MM.1S (cell line): ENCODE results near the gene ZNF687.
A peak's percentile ranks its signal among the peaks of the same experiment; 100 is the strongest.

Experiments used
- DNase-seq: peaks from one replicate; pipeline ENCODE4 v3.0.0-alpha.2; 2015
- H2AFZ ChIP-seq: fragments of 300-600 bp; sonication (generic); 2 replicates; pipeline ENCODE4 v1.6.0; 2016; ENCODE audit warnings: antibody characterized with exemption, low read length
- H3F3A ChIP-seq: fragments of 300-600 bp; sonication (generic); 2 replicates; pipeline ENCODE4 v1.6.1; 2016; ENCODE audit warnings: mild to moderate bottlenecking, antibody characterized with exemption, low read length, moderate library complexity, mixed read lengths; ENCODE audit not compliant: insufficient read depth
- H3K27ac ChIP-seq: fragments of 300-600 bp; sonication (generic); 2 replicates; pipeline ENCODE4 v1.5.1; 2016; ENCODE audit warnings: mild to moderate bottlenecking, low read length
- H3K27me3 ChIP-seq: fragments of 300-600 bp; sonication (generic); replicated peaks from 2 replicates; pipeline ENCODE4 v1.6.0; 2016; ENCODE audit warnings: low read length; ENCODE audit not compliant: insufficient read depth
- H3K36me3 ChIP-seq: fragments of 300-600 bp; sonication (generic); replicated peaks from 2 replicates; pipeline ENCODE4 v1.6.1; 2016; ENCODE audit warnings: mild to moderate bottlenecking, low read length, mixed read lengths; ENCODE audit not compliant: insufficient read depth
- H3K4me1 ChIP-seq: fragments of 300-600 bp; sonication (generic); 2 replicates; pipeline ENCODE4 v1.6.1; 2016; ENCODE audit warnings: low read length, mixed read lengths
- H3K4me2 ChIP-seq: fragments of 300-600 bp; sonication (generic); 2 replicates; pipeline ENCODE4 v1.6.0; 2016; ENCODE audit warnings: low read depth, low read length
- H3K4me3 ChIP-seq: fragments of 300-600 bp; sonication (generic); 2 replicates; pipeline ENCODE4 v1.5.1; 2016; ENCODE audit warnings: low read length, mixed read lengths
- H3K79me2 ChIP-seq: fragments of 300-600 bp; sonication (generic); 2 replicates; pipeline ENCODE4 v1.6.1; 2016; ENCODE audit warnings: mixed run types, low read length, mixed read lengths
- H3K9ac ChIP-seq: fragments of 300-600 bp; sonication (generic); 2 replicates; pipeline ENCODE4 v1.6.1; 2016; ENCODE audit warnings: low read length, mixed read lengths
- H3K9me2 ChIP-seq: fragments of 300-600 bp; sonication (generic); replicated peaks from 2 replicates; pipeline ENCODE4 v1.6.1; 2016; ENCODE audit warnings: mild to moderate bottlenecking, low read length, mixed read lengths; ENCODE audit not compliant: insufficient read depth
- H3K9me3 ChIP-seq: fragments of 300-600 bp; sonication (generic); replicated peaks from 2 replicates; pipeline ENCODE4 v1.6.1; 2016; ENCODE audit warnings: mild to moderate bottlenecking, low read length, mixed read lengths; ENCODE audit not compliant: insufficient read depth
- H4K20me1 ChIP-seq: fragments of 300-600 bp; sonication (generic); 2 replicates; pipeline ENCODE4 v1.6.1; 2016; ENCODE audit warnings: mild to moderate bottlenecking, low read length, moderate library complexity, mixed read lengths; ENCODE audit not compliant: insufficient read depth
- CTCF ChIP-seq: fragments of 300-600 bp; sonication (generic); IDR thresholded peaks from 2 replicates; pipeline ENCODE4 v1.5.1; 2016; ENCODE audit warnings: antibody characterized with exemption, low read length, mixed read lengths
- EZH2 ChIP-seq: fragments of 300-600 bp; sonication (generic); optimal IDR thresholded peaks from 2 replicates; pipeline ENCODE3; 2017; ENCODE audit warnings: low read depth, mild to moderate bottlenecking, antibody characterized with exemption, low read length, mixed read lengths
- EZH2phosphoT487 ChIP-seq: fragments of 300-600 bp; sonication (generic); IDR thresholded peaks from 2 replicates; pipeline ENCODE4 v1.6.1; 2018; ENCODE audit warnings: antibody characterized with exemption, low read length

The ZNF687 gene

GRCh38 chr1:151246786-151247185 lies 35.3 kb upstream of the ZNF687 start:
- Histone ChIP-seq H3K9ac (no peak overlapping the region), H4K20me1 (no peaks in the 10 kb centered on the region), H3K27me3 (no peaks in the 10 kb centered on the region), H3K4me2 (no peak overlapping the region), H3K4me1 (no peaks in the 10 kb centered on the region), H3K4me3 (no peak overlapping the region), H3K36me3 (peaks cover 18% of the 10 kb centered on the region), H3K9me2 (no peaks in the 10 kb centered on the region), H2AFZ (no peak overlapping the region), H3F3A (peaks cover 10% of the 10 kb centered on the region; the same call in 1 of the 2 replicates), H3K9me3 (no peaks in the 10 kb centered on the region), H3K79me2 (no peaks in the 10 kb centered on the region), H3K27ac (no peak overlapping the region)
- TF ChIP-seq EZH2, result no peak
- no peak for DNase-seq

GRCh38 chr1:151251656-151252470 lies 30.2 kb upstream of the ZNF687 start:
- H3K4me1 ChIP-seq, result no peaks in the 10 kb centered on the region
- H3K27me3 ChIP-seq, result no peaks in the 10 kb centered on the region
- DNase-seq, result peak; percentile 89
- H3K4me2 ChIP-seq, result no peak overlapping the region
- no peaks in the 10 kb centered on the region for H3K9me3 ChIP-seq
- H3F3A ChIP-seq, result peaks cover 13% of the 10 kb centered on the region
- H3K9me2 ChIP-seq, result no peaks in the 10 kb centered on the region
- H3K36me3 ChIP-seq, result peaks cover 6% of the 10 kb centered on the region; the same call in 1 of the 2 replicates
- no peak for TF ChIP-seq EZH2phosphoT487
- TF ChIP-seq CTCF, result peak; percentile 96
- H2AFZ ChIP-seq, result no peak overlapping the region
- H3K4me3 ChIP-seq, result no peak overlapping the region
- H3K27ac ChIP-seq, result no peak overlapping the region
- no peaks in the 10 kb centered on the region for H4K20me1 ChIP-seq
- H3K79me2 ChIP-seq, result peaks cover 25% of the 10 kb centered on the region
- no peak overlapping the region for H3K9ac ChIP-seq

GRCh38 chr1:151254217-151255213 lies 27.6 kb upstream of the ZNF687 start, which contains the start of gene PSMD4:
PSMD4 (plus strand) TSS chr1:151254734; CDS start chr1:151254783, 49 bp downstream.
- H3K79me2 ChIP-seq, result peaks cover 51% of the 10 kb centered on the region
- peak within 1 kb of the TSS; percentile 84 for H3K4me3 ChIP-seq
- peak within 1 kb of the TSS; percentile 79 for H3K9ac ChIP-seq
- no peaks in the 10 kb centered on the region for H3K9me2 ChIP-seq
- H3K27ac ChIP-seq, result peak within 1 kb of the TSS; percentile 44
- peak; percentile 99 for DNase-seq
- H3K9me3 ChIP-seq, result no peaks in the 10 kb centered on the region
- peaks cover 13% of the 10 kb centered on the region for H3F3A ChIP-seq
- H3K36me3 ChIP-seq, result no peaks in the 10 kb centered on the region
- TF ChIP-seq EZH2 (no peak), CTCF (no peak), EZH2phosphoT487 (no peak)
- no peaks in the 10 kb centered on the region for H4K20me1 ChIP-seq
- no peaks in the 10 kb centered on the region for H3K4me1 ChIP-seq
- no peaks in the 10 kb centered on the region for H3K27me3 ChIP-seq
- peak within 1 kb of the TSS; percentile 63 for H2AFZ ChIP-seq
- peak within 1 kb of the TSS; percentile 81 for H3K4me2 ChIP-seq
